Measurements from ENCODE around the gene LPXN. TPM values are rescaled to one million over a fixed set of nuclear protein-coding genes. Genes with fewer than 3 reads are reported as not detected.

Gene LPXN
- total and polyA plus RNA-seq, 12 donors: 1.8 to 13.9 (median 4.7) TPM

GRCh38 chr11:58609723-58610122 lies 34.1 kb upstream of the LPXN start:
- no peaks in the 10 kb centered on the region for H3K9me3 ChIP-seq
- no peak for ATAC-seq
- intact Hi-C loops (cut with DNase I): no loop called here
- no peak overlapping the region for H3K27ac ChIP-seq
- H3K4me1 ChIP-seq: peaks cover 0 to 28% (median 11%) of the 10 kb centered on the region in 9 donors
- DNase-seq: no peak
- 81 to 89% methylated on average over 8 of the region's 8 CpGs for WGBS, 2 donors
- H3K36me3 ChIP-seq: peaks cover 0 to 53% (median 48%) of the 10 kb centered on the region in 9 donors
- H3K27me3 ChIP-seq: no peaks in the 10 kb centered on the region
- TF ChIP-seq CTCF (IDR thresholded peaks at IDR 0.05): no peak
- no peak overlapping the region for H3K4me3 ChIP-seq

GRCh38 chr11:58608331-58608730 lies 32.7 kb upstream of the LPXN start:
- H3K36me3 ChIP-seq: peaks cover 0 to 40% (median 34%) of the 10 kb centered on the region in 9 donors
- DNase-seq (no peak), ATAC-seq (no peak)
- intact Hi-C loops (cut with DNase I): no loop called here
- WGBS, 2 donors: 85 to 96% methylated on average over 5 of the region's 5 CpGs
- no peaks in the 10 kb centered on the region for H3K9me3 ChIP-seq
- no peak overlapping the region for H3K4me3 ChIP-seq
- H3K4me1 ChIP-seq: peaks cover 0 to 28% (median 11%) of the 10 kb centered on the region in 9 donors
- no peak for TF ChIP-seq CTCF (IDR thresholded peaks at IDR 0.05)
- H3K27ac ChIP-seq: no peak overlapping the region
- H3K27me3 ChIP-seq: no peaks in the 10 kb centered on the region

- Histone ChIP-seq H3K36me3 (peaks cover 0 to 36% (median 22%) of the 10 kb centered on the region in 9 donors), H3K4me3 (no peak overlapping the region), H3K27me3 (no peaks in the 10 kb centered on the region), H3K27ac (no peak overlapping the region), H3K9me3 (no peaks in the 10 kb centered on the region), H3K4me1 (peaks cover 0 to 28% (median 11%) of the 10 kb centered on the region in 9 donors)
- TF ChIP-seq CTCF (IDR thresholded peaks at IDR 0.05): no peak
- ATAC-seq: no peak
- intact Hi-C loops (cut with DNase I): no loop called here
- 78 to 79% methylated on average over 4 of the region's 4 CpGs for WGBS, 2 donors
- no peak for DNase-seq
These were observed 31.5 kb upstream of the LPXN start for GRCh38 chr11:58606930-58607714.

GRCh38 chr11:58600510-58600909 lies 24.9 kb upstream of the LPXN start:
- H3K4me3 ChIP-seq: no peak overlapping the region
- no peaks in the 10 kb centered on the region for H3K9me3 ChIP-seq
- intact Hi-C loops (cut with DNase I): no loop called here
- 79 to 87% methylated on average over 2 of the region's 2 CpGs for WGBS, 2 donors
- H3K27me3 ChIP-seq: no peaks in the 10 kb centered on the region
- H3K36me3 ChIP-seq: peaks cover 0 to 20% (median 0%) of the 10 kb centered on the region in 9 donors
- no peak overlapping the region for H3K27ac ChIP-seq
- DNase-seq (no peak), ATAC-seq (no peak)
- peaks cover 0 to 41% (median 25%) of the 10 kb centered on the region in 9 donors for H3K4me1 ChIP-seq
- TF ChIP-seq CTCF (IDR thresholded peaks at IDR 0.05): no peak

Measured in heart right ventricle (tissue), 16 donors.